Activated gamma-delta T cell treated with anti-CD3 and anti-CD28 coated beads, Interleukin-2, amount 50 U/mL, for 16 hours (primary cell): ENCODE measurements around the gene RASGRP3.
"Not testable (repeated sequence)": the region's sequence is repeated elsewhere in the genome, so short reads cannot be mapped to it uniquely, and the experiment has no call there.

Experiments used
- DNase-seq: peaks from one replicate; pipeline ENCODE4 v3.0.0-alpha.2; 2020; ENCODE audit warnings: low read depth

Gene RASGRP3

GRCh38 chr2:33457556-33458247 lies 18.7 kb upstream of the RASGRP3 start:
- DNase-seq = no peak

GRCh38 chr2:33458248-33458819 lies 18.1 kb upstream of the RASGRP3 start:
- DNase-seq = no peak

GRCh38 chr2:33459745-33460144 lies 16.7 kb upstream of the RASGRP3 start:
- no peak for DNase-seq

GRCh38 chr2:33462512-33462911 lies 13.9 kb upstream of the RASGRP3 start:
- not testable (repeated sequence) for DNase-seq

GRCh38 chr2:33467413-33467812 lies 9.0 kb upstream of the RASGRP3 start:
- no peak for DNase-seq

GRCh38 chr2:33469238-33469637 lies 7.2 kb upstream of the RASGRP3 start:
- DNase-seq = no peak

- peak; percentile 60 for DNase-seq
Observed at GRCh38 chr2:33475224-33476130, 972 bp upstream of the RASGRP3 start.

- DNase-seq = no peak
Observed at GRCh38 chr2:33476793-33477190, 343 bp downstream of the RASGRP3 start.

GRCh38 chr2:33477473-33478468 lies 1.3 kb downstream of the RASGRP3 start:
- DNase-seq = no peak

- DNase-seq = no peak
Observed at GRCh38 chr2:33478968-33479731, 2.7 kb downstream of the RASGRP3 start.

- no peak for DNase-seq
Observed at GRCh38 chr2:33482518-33482917, 6.1 kb downstream of the RASGRP3 start.

GRCh38 chr2:33484042-33484621 lies 7.7 kb downstream of the RASGRP3 start:
- DNase-seq = no peak

GRCh38 chr2:33485051-33485450 lies 8.6 kb downstream of the RASGRP3 start:
- no peak for DNase-seq

GRCh38 chr2:33486544-33486943 lies 10.1 kb downstream of the RASGRP3 start:
- no peak for DNase-seq

GRCh38 chr2:33488178-33488690 lies 11.8 kb downstream of the RASGRP3 start:
- DNase-seq = no peak

- DNase-seq = no peak
Observed at GRCh38 chr2:33488715-33489540, 12.5 kb downstream of the RASGRP3 start.

- DNase-seq = no peak
Observed at GRCh38 chr2:33489835-33490431, 13.5 kb downstream of the RASGRP3 start.

GRCh38 chr2:33491441-33492084 lies 15.1 kb downstream of the RASGRP3 start:
- DNase-seq = no peak
